K562 (cell line): ENCODE measurements around the gene ADSS1. TPM values are rescaled to one million over a fixed set of nuclear protein-coding genes. Genes with fewer than 3 reads are reported as not detected.

Experiments used
- GATAD2B ChIP-seq: fragments of 450-650 bp; IDR thresholded peaks from 2 replicates; pipeline ENCODE4 v1.6.1; 2017; ENCODE audit warnings: mild to moderate bottlenecking, borderline replicate concordance
- GTF2E2 ChIP-seq: fragments of 200-800 bp; sonication (Bioruptor generic); IDR thresholded peaks from 2 replicates; pipeline ENCODE4 v1.6.1; 2016; ENCODE audit warnings: missing genetic modification characterization, missing compliant biosample characterization
- GTF3C2 ChIP-seq: IDR thresholded peaks from 3 replicates; pipeline ENCODE4 v1.6.1; 2011; ENCODE audit warnings: borderline replicate concordance, mild to moderate bottlenecking, moderate library complexity; ENCODE audit not compliant: insufficient read length; ENCODE audit errors: extremely low read depth
- LCOR ChIP-seq: sonication (generic); formaldehyde crosslinking; IDR thresholded peaks from 2 replicates; pipeline ENCODE4 v1.8.0; 2022; ENCODE audit warnings: mild to moderate bottlenecking, missing genetic modification reagents
- MGA ChIP-seq: fragments of 450-650 bp; IDR thresholded peaks from 2 replicates; pipeline ENCODE4 v1.6.1; 2016; ENCODE audit warnings: mild to moderate bottlenecking, moderate library complexity
- NFYB ChIP-seq: IDR thresholded peaks from 2 replicates; pipeline ENCODE4 v1.6.1; 2011; ENCODE audit warnings: mild to moderate bottlenecking, moderate library complexity; ENCODE audit not compliant: insufficient read length; ENCODE audit errors: extremely low read depth
- POLR2H ChIP-seq: IDR thresholded peaks from 2 replicates; pipeline ENCODE4 v1.6.1; 2016; ENCODE audit warnings: missing genetic modification characterization, low read depth, mild to moderate bottlenecking, control low read depth, missing compliant biosample characterization, moderate library complexity
- POU5F1 ChIP-seq: fragments of 150-350 bp; IDR thresholded peaks from 2 replicates; pipeline ENCODE4 v1.6.1; 2014; ENCODE audit warnings: borderline replicate concordance, low read length, low read depth, mild to moderate bottlenecking; ENCODE audit not compliant: partially characterized antibody
- SOX6 ChIP-seq: fragments of 450-650 bp; IDR thresholded peaks from 2 replicates; pipeline ENCODE4 v1.6.1; 2014; ENCODE audit warnings: mild to moderate bottlenecking
- YY1 ChIP-seq, 3 experiments: IDR thresholded peaks; 2 replicates each; pipeline ENCODE4 v1.6.1; 2011; ENCODE audit warnings: low read length in 2 of 3, mild to moderate bottlenecking in 2 of 3, moderate library complexity in 2 of 3, borderline replicate concordance in 1 of 3, control low read depth in 1 of 3, low read depth in 1 of 3; ENCODE audit not compliant: insufficient read depth in 3 of 3, insufficient replicate concordance in 2 of 3, control insufficient read depth in 1 of 3, insufficient read length in 1 of 3; ENCODE audit errors: extremely low read depth in 1 of 3
- polyA plus RNA-seq, 8 experiments: library from polyadenylated mRNA; depleted of rRNA in 4 of 8; stranded (reverse) in 5 of 8; unstranded in 3 of 8; fragments of >200 nt; fragmentation: Nextera tagmentation in 2 of 8; fragmentation: Illumina TruSeq in 1 of 8; extraction: Ambion mirVana in 2 of 8; extraction: Trizol in 1 of 8; gene quantifications; 2 replicates each; pipeline versions ENCODE4 v1.2.1 to v1.2.3, GENCODE V29; 2011 to 2014; ENCODE audit warnings: inconsistent platforms in 1 of 8, missing spikeins in 1 of 8
- total RNA-seq, 7 experiments: library from RNA; depleted of rRNA in 6 of 7; stranded (reverse); fragments of >200 nt in 6 of 7; fragmentation: Illumina TruSeq in 2 of 7; extraction: Trizol in 2 of 7; gene quantifications; 2 replicates each; pipeline versions ENCODE4 v1.2.1 to v1.2.3, GENCODE V29; 2011 to 2021; ENCODE audit warnings: low replicate concordance in 1 of 7

ADSS1 gene
- total and polyA plus RNA-seq, 9 of the 15 experiments (the other 6 are each of a cell fraction or from before 2014, with no cell fraction given), result 0.53 to 5.9 (median 3.9) TPM

- TF ChIP-seq GTF3C2, result no peak
- TF ChIP-seq NFYB, result no peak
- peak; percentile 51; the same call in 1 of the 2 replicates for TF ChIP-seq GTF2E2 (tag)
- peak in 2 of 3 experiments; percentile 54 to 74 for TF ChIP-seq YY1 (IDR thresholded peaks at IDR 0.05; ENCODE audit: borderline replicate concordance in 1 of 3, control insufficient read depth in 1 of 3, extremely low read depth in 1 of 3, insufficient read depth in 3 of 3, insufficient read length in 1 of 3, insufficient replicate concordance in 2 of 3, low read depth in 1 of 3, low read length in 2 of 3)
- TF ChIP-seq LCOR (CRISPR knock-in tag), result no peak
- no peak for TF ChIP-seq POLR2H (tag)
- no peak for TF ChIP-seq GATAD2B
- no peak for TF ChIP-seq SOX6
- no peak for TF ChIP-seq POU5F1
- no peak for TF ChIP-seq MGA
Measured at GRCh38 chr14:104723651-104724406, at the start of gene ADSS1 (continued).
